VCaP (cell line): ENCODE results near the gene BLVRB.

ENCODE experiments used
- H3K27ac ChIP-seq: fragments of 450-650 bp; 2 replicates; pipeline ENCODE4 v1.5.1; 2017
- TF ChIP-seq, protein P1 (sequence below): fragments of 450-650 bp; conservative IDR thresholded peaks from 2 replicates; pipeline ENCODE4 v1.5.1; 2017; ENCODE audit warnings: mild to moderate bottlenecking, moderate library complexity

Gene BLVRB

DNA sequence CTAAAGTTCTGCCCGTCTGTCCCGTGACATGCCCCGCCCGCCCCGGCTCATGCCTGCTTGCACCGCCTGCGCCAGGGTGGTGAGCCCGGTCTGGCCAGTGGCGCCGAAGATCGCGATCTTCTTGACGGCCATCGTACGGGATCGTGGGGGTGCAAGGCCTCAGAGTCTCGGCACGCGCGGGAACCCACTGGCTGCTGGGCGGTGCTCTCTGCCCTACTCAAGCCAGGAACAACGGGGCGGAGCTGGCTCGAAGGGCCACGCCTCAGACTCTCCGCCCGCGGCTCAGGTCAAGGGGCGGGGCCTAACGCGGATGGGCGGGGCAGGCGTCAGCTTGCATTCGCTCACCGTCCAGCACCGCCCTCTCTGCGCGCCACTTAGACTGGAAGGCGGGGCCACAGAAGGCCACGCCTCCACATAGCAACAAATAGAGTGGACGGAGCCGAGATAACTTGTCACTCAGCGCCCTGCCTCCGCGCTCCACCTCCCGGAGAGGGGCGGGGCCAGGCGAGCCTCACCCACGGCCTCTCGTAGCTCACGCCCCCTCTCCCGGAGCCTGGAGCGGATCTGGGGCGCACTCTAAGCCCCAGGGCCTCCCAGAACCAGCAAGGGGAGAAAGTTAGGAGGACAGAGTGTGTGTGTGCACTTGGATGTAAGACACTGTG, at the start of gene BLVRB:
TSS of gene BLVRB (minus strand) at position 189 of the 662 bp plus-strand sequence. CDS start at position 132, 57 bp downstream.
- TF ChIP-seq, protein P1, sequence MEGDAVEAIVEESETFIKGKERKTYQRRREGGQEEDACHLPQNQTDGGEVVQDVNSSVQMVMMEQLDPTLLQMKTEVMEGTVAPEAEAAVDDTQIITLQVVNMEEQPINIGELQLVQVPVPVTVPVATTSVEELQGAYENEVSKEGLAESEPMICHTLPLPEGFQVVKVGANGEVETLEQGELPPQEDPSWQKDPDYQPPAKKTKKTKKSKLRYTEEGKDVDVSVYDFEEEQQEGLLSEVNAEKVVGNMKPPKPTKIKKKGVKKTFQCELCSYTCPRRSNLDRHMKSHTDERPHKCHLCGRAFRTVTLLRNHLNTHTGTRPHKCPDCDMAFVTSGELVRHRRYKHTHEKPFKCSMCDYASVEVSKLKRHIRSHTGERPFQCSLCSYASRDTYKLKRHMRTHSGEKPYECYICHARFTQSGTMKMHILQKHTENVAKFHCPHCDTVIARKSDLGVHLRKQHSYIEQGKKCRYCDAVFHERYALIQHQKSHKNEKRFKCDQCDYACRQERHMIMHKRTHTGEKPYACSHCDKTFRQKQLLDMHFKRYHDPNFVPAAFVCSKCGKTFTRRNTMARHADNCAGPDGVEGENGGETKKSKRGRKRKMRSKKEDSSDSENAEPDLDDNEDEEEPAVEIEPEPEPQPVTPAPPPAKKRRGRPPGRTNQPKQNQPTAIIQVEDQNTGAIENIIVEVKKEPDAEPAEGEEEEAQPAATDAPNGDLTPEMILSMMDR: no peak

DNA sequence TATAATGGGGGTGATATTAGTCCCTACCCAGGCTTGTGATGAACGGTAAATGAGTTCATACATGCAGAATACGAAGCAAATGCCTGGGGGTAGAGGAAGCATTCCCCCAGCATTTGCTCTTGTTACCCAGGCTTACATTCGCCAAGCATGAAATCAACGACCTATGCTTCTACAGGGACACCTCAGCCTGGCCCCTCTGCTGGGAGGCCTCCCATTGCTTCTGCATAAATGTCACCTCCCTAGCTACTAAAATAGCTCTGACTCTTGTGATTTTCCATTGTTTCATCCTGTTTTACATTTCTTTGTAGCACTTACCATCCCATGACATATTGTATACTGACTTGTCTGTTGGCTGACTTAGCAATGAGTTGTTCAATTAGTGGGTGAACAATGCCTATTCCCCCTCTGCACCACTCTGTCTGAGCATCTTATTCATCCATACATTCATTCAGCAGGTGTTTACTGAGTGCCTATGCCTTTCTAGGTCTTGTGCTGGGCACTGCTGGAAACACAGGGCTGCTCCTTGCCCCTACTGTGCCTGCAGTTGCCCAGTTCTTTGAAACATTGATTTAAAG, 48.3 kb upstream of the BLVRB start:
- no peak overlapping the region for H3K27ac ChIP-seq
- TF ChIP-seq, protein P1: no peak

More for the DNA sequence above, at the start of gene BLVRB:
- peak within 1 kb of the TSS; percentile 63 for H3K27ac ChIP-seq

DNA sequence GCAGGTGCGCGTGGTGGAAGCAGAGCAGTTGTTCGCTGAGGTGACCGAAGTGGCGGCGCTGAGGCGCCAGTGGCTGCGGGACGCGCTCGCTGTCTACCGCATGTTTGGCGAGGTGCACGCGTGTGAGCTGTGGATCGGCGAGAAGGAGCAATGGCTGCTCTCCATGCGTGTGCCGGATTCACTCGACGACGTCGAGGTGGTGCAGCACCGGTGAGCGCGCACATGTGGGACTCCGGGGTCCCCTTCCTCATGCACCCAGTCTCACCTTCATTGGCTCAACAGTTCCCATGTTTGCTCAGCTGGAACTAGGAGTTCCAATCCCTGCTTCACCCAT, 47.8 kb upstream of the BLVRB start:
- no peak overlapping the region for H3K27ac ChIP-seq
- TF ChIP-seq, protein P1: no peak

DNA sequence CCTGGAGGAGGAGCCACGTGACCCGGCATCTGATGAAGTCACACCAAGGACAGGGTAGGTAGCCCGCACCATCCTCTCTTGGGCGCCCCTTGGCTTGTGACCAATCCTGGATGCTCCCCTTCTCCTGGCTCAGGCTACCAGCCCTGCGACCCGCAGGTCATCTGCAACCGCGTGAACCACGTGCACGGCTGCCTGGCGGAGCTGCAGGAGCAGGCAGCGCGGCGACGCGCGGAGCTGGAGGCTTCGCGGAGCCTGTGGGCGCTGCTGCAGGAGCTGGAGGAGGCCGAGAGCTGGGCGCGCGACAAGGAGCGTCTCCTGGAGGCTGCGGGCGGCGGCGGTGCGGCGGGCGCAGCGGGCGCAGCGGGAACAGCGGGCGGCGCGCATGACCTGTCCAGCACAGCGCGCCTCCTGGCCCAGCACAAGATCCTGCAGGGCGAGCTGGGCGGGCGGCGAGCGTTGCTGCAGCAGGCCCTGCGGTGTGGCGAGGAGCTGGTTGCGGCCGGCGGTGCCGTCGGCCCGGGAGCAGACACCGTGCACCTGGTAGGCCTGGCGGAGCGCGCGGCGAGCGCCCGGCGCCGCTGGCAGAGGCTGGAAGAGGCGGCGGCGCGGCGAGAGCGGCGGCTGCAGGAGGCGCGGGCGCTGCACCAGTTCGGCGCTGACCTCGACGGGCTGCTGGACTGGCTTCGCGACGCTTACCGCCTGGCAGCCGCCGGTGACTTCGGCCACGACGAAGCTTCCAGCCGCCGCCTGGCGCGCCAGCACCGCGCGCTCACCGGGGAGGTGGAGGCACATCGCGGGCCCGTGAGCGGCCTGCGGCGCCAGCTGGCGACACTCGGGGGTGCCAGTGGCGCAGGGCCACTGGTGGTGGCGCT, 47.2 kb upstream of the BLVRB start:
- peak overlapping the region; percentile 36; the same call in 1 of the 2 replicates for H3K27ac ChIP-seq
- TF ChIP-seq, protein P1: peak; percentile 39

DNA sequence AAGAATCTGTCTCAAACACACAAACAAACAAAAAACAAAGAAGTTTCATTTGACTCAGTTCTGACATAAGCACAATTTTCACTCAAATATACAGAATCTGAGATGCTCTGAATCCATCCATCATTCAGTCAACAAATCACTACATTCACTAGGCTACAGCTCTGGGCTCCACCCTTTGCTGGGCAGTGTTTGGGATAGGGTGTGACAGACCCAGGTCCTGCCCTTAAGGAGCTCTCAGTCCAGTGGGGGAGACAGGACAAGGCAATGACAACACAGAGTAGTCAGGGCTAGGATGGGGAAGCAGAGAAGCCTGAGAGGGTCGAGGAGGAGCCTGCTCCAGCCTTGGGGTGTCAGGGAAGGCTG, 46.5 kb upstream of the BLVRB start:
- TF ChIP-seq, protein P1: no peak

DNA sequence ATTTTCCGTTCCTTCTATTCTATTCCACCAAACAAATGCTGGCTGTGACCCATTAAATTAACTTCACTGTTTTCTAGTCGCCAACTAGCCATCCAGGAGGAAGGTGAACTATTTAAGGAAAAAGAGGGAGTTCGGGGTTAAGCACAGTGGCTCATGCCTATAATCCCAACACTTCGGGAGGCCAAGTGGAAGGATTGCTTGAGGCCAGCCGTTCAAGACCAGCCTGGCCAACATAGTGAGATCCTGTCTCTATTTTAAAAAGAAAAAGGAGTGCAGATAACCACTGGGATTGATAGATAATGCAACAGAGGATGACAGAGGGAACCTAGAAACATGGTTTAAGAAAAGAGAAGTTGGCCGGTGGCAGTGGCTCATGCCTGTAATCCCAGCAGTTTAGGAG, 45.9 kb upstream of the BLVRB start:
- no peak overlapping the region for H3K27ac ChIP-seq
- TF ChIP-seq, protein P1: no peak

More for the DNA sequence above, 46.5 kb upstream of the BLVRB start:
- no peak overlapping the region; the same call in 1 of the 2 replicates for H3K27ac ChIP-seq

DNA sequence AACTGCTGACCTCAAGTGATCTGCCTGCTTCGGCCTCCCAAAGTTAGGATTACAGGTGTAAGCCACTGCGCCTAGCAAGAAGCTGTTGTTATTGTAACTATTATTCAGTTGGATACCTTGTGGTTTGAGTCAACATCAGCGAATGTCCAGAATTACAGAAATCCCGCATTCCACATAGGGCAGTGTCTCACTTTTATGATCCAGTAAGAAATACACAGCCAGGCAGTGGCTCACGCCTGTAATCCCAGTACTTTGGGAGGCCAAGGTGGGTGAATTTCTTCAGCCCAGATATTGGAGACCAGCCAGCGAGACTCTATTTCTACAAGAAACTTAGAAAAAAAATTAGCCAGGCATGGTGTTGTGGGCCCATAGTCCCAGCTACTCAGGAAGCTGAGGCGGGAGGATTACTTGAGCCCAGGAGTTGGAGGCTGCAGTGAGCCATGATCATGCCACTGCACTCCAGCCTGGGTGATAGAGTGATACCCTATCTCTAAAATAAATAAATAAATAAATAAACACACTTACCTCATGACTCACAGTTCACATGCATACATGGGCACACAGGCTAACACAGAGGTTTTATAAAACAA, 45.1 kb upstream of the BLVRB start:
- H3K27ac ChIP-seq: no peak overlapping the region
- TF ChIP-seq, protein P1: no peak
